Neural cell (in vitro differentiated cells): ENCODE results near the gene CRTAC1. TPM values are rescaled to one million over a fixed set of nuclear protein-coding genes. Genes with fewer than 3 reads are reported as not detected.

Experiments used
- H2AFZ ChIP-seq: fragments of 200-600, 300-800 bp; sonication (generic), shearing (Covaris generic); 2 replicates; pipeline ENCODE4 v1.6.0; 2014; ENCODE audit warnings: low read depth, mild to moderate bottlenecking, antibody characterized with exemption, low read length, moderate library complexity
- H3F3A ChIP-seq: fragments of 200-600 bp; shearing (Covaris generic); 2 replicates; pipeline ENCODE4 v1.6.1; 2016; ENCODE audit warnings: mild to moderate bottlenecking, moderate library complexity, mixed read lengths, antibody characterized with exemption, low read length; ENCODE audit not compliant: insufficient read depth, poor library complexity, severe bottlenecking
- H3K27ac ChIP-seq: fragments of 200-600, 300-800 bp; sonication (generic), shearing (Covaris generic); 2 replicates; pipeline ENCODE4 v1.5.1; 2014; ENCODE audit warnings: mild to moderate bottlenecking, low read length, moderate library complexity
- H3K27me3 ChIP-seq: fragments of 300-800, 200-600 bp; sonication (generic), shearing (Covaris generic); 2 replicates; pipeline ENCODE4 v1.6.0; 2014; ENCODE audit warnings: mild to moderate bottlenecking, low read depth, low read length, moderate library complexity; ENCODE audit not compliant: insufficient read depth
- H3K36me3 ChIP-seq: fragments of 300-800, 200-600 bp; sonication (generic), shearing (Covaris generic); 2 replicates; pipeline ENCODE4 v1.5.1; 2014; ENCODE audit warnings: mild to moderate bottlenecking, antibody characterized with exemption, low read length, moderate library complexity; ENCODE audit not compliant: insufficient read depth
- H3K4me2 ChIP-seq: fragments of 300-800, 200-600 bp; sonication (generic), shearing (Covaris generic); 2 replicates; pipeline ENCODE4 v1.6.0; 2014; ENCODE audit warnings: mild to moderate bottlenecking, low read length
- H3K4me3 ChIP-seq: fragments of 300-800, 200-600 bp; sonication (generic), shearing (Covaris generic); 2 replicates; pipeline ENCODE4 v1.5.1; 2014; ENCODE audit warnings: mild to moderate bottlenecking, low read length, moderate library complexity
- H3K79me2 ChIP-seq: fragments of 200-600 bp; shearing (Covaris generic); replicated peaks from 2 replicates; pipeline ENCODE4 v1.6.0; 2014; ENCODE audit warnings: mild to moderate bottlenecking, low read length, moderate library complexity; ENCODE audit not compliant: insufficient read depth
- H3K9ac ChIP-seq: fragments of 300-800, 200-600 bp; sonication (generic), shearing (Covaris generic); 2 replicates; pipeline ENCODE4 v1.6.1; 2016; ENCODE audit warnings: mild to moderate bottlenecking, low read length, mixed read lengths
- H3K9me2 ChIP-seq: fragments of 200-600 bp; shearing (Covaris generic); 2 replicates; pipeline ENCODE4 v1.6.1; 2016; ENCODE audit warnings: mild to moderate bottlenecking, low read length, mixed read lengths; ENCODE audit not compliant: insufficient read depth
- H3K9me3 ChIP-seq: fragments of 200-600, 300-800 bp; sonication (generic), shearing (Covaris generic); 2 replicates; pipeline ENCODE4 v1.6.1; 2016; ENCODE audit warnings: mild to moderate bottlenecking, mixed run types, low read length, moderate library complexity, mixed read lengths
- H4K20me1 ChIP-seq: fragments of 200-600 bp; shearing (Covaris generic); 2 replicates; pipeline ENCODE4 v1.6.1; 2016; ENCODE audit warnings: mild to moderate bottlenecking, mixed run types; ENCODE audit not compliant: insufficient read depth
- EP300 ChIP-seq: fragments of 450-650 bp; conservative IDR thresholded peaks from 2 replicates; pipeline ENCODE4 v1.6.1; 2014; ENCODE audit warnings: antibody characterized with exemption, mild to moderate bottlenecking, moderate library complexity; ENCODE audit not compliant: poor library complexity, severe bottlenecking
- EZH2 ChIP-seq: fragments of 200-600, 300-800 bp; shearing (Covaris generic), sonication (generic); IDR thresholded peaks from 2 replicates; pipeline ENCODE4 v1.6.1; 2014; ENCODE audit warnings: antibody characterized with exemption, low read length, borderline replicate concordance, mild to moderate bottlenecking; ENCODE audit not compliant: insufficient read depth, poor library complexity, severe bottlenecking
- MXI1 ChIP-seq: fragments of 450-650 bp; conservative IDR thresholded peaks from 2 replicates; pipeline ENCODE4 v1.6.1; 2014; ENCODE audit warnings: antibody characterized with exemption, mild to moderate bottlenecking; ENCODE audit not compliant: poor library complexity, severe bottlenecking
- POLR2AphosphoS5 ChIP-seq: IDR thresholded peaks from 2 replicates; pipeline ENCODE4 v1.6.1; 2012
- RAD21 ChIP-seq: fragments of 450-650 bp; conservative IDR thresholded peaks from 2 replicates; pipeline ENCODE4 v1.6.1; 2014; ENCODE audit warnings: antibody characterized with exemption, mild to moderate bottlenecking, moderate library complexity
- SMC3 ChIP-seq: fragments of 450-650 bp; conservative IDR thresholded peaks from 2 replicates; pipeline ENCODE4 v1.6.1; 2014; ENCODE audit warnings: antibody characterized with exemption, mild to moderate bottlenecking, moderate library complexity; ENCODE audit not compliant: poor library complexity
- TAF1 ChIP-seq: IDR thresholded peaks from 2 replicates; pipeline ENCODE4 v1.6.1; 2012; ENCODE audit warnings: low read depth
- polyA plus RNA-seq: library from polyadenylated mRNA; depleted of rRNA; stranded (reverse); fragments of >200 nt; gene quantifications from 2 replicates; pipeline ENCODE4 v1.2.3, GENCODE V29; 2014
- TF ChIP-seq, protein P1 (sequence below): IDR thresholded peaks from 2 replicates; pipeline ENCODE4 v1.6.1; 2012; ENCODE audit warnings: borderline replicate concordance
- TF ChIP-seq, protein P2 (sequence below): fragments of 450-650 bp; IDR thresholded peaks from 2 replicates; pipeline ENCODE4 v1.5.1; 2014; ENCODE audit warnings: antibody characterized with exemption, mild to moderate bottlenecking, moderate library complexity; ENCODE audit not compliant: poor library complexity, severe bottlenecking

The CRTAC1 gene
- polyA plus RNA-seq, 1 donor from 2014 or later = 1.1 TPM

DNA sequence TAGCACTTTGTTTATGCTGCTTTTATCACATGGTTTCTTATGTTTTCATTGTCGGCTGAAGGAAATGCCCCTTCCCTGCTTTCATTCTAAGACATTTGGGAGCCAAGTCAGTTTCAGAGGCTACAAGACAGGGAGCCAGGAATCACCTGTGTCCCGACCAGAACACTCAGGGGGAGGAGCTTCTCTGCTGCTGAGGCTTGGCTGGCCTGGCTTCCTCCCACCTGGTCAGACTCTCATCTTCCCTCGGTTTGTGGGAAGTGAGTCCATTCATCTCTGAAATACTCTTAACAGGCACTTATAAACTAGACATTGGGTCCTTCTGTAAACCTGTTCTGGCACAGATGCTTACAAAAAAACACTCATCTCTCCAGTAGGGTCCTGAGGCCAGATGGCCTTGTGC is 200.4 kb downstream of the CRTAC1 start:
- Histone ChIP-seq H3K27ac (no peak overlapping the region), H3F3A (no peaks in the 10 kb centered on the region)

DNA sequence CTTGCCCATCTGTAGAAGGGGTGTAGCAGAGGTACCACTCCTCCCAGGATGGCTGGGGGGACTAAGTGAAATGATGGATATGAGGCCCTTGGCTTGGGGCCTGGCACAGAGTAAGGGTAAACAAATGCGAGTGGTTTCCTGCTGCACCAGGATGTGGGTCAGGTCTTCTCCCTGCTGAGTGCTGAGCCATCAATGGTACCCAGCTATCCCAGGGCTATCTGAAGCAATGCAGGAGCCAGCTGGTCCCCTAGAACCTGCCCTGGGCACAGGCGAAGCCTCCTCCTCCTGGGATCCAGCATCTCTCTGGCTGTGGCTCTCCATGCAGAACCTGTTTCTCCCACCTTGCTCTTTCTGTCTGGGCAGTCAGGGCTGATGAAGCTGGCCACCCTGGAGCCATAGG is 201.7 kb downstream of the CRTAC1 start:
- TF ChIP-seq MXI1 (no peak), SMC3 (no peak), POLR2AphosphoS5 (no peak), EZH2 (no peak), RAD21 (no peak), EP300 (no peak)
- TF ChIP-seq, protein P1, sequence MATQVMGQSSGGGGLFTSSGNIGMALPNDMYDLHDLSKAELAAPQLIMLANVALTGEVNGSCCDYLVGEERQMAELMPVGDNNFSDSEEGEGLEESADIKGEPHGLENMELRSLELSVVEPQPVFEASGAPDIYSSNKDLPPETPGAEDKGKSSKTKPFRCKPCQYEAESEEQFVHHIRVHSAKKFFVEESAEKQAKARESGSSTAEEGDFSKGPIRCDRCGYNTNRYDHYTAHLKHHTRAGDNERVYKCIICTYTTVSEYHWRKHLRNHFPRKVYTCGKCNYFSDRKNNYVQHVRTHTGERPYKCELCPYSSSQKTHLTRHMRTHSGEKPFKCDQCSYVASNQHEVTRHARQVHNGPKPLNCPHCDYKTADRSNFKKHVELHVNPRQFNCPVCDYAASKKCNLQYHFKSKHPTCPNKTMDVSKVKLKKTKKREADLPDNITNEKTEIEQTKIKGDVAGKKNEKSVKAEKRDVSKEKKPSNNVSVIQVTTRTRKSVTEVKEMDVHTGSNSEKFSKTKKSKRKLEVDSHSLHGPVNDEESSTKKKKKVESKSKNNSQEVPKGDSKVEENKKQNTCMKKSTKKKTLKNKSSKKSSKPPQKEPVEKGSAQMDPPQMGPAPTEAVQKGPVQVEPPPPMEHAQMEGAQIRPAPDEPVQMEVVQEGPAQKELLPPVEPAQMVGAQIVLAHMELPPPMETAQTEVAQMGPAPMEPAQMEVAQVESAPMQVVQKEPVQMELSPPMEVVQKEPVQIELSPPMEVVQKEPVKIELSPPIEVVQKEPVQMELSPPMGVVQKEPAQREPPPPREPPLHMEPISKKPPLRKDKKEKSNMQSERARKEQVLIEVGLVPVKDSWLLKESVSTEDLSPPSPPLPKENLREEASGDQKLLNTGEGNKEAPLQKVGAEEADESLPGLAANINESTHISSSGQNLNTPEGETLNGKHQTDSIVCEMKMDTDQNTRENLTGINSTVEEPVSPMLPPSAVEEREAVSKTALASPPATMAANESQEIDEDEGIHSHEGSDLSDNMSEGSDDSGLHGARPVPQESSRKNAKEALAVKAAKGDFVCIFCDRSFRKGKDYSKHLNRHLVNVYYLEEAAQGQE = no peak
- TF ChIP-seq, protein P2, sequence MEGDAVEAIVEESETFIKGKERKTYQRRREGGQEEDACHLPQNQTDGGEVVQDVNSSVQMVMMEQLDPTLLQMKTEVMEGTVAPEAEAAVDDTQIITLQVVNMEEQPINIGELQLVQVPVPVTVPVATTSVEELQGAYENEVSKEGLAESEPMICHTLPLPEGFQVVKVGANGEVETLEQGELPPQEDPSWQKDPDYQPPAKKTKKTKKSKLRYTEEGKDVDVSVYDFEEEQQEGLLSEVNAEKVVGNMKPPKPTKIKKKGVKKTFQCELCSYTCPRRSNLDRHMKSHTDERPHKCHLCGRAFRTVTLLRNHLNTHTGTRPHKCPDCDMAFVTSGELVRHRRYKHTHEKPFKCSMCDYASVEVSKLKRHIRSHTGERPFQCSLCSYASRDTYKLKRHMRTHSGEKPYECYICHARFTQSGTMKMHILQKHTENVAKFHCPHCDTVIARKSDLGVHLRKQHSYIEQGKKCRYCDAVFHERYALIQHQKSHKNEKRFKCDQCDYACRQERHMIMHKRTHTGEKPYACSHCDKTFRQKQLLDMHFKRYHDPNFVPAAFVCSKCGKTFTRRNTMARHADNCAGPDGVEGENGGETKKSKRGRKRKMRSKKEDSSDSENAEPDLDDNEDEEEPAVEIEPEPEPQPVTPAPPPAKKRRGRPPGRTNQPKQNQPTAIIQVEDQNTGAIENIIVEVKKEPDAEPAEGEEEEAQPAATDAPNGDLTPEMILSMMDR = no peak
- H3F3A ChIP-seq = no peaks in the 10 kb centered on the region
- no peak overlapping the region for H3K4me3 ChIP-seq
- H2AFZ ChIP-seq = no peak overlapping the region
- no peaks in the 10 kb centered on the region for H3K9me3 ChIP-seq
- H3K27ac ChIP-seq = no peak overlapping the region
- no peaks in the 10 kb centered on the region for H3K27me3 ChIP-seq
- no peaks in the 10 kb centered on the region for H4K20me1 ChIP-seq
- H3K36me3 ChIP-seq = no peaks in the 10 kb centered on the region
- no peaks in the 10 kb centered on the region for H3K9me2 ChIP-seq
- no peaks in the 10 kb centered on the region for H3K79me2 ChIP-seq
- H3K9ac ChIP-seq = no peak overlapping the region
- no peak overlapping the region for H3K4me2 ChIP-seq

More for the DNA sequence above, 200.4 kb downstream of the CRTAC1 start:
- TF ChIP-seq EP300 = no peak
- no peak for TF ChIP-seq RAD21
- TF ChIP-seq MXI1 = no peak
- TF ChIP-seq EZH2 = no peak
- TF ChIP-seq, protein P1 = no peak
- TF ChIP-seq POLR2AphosphoS5 = no peak
- TF ChIP-seq SMC3 = no peak
- TF ChIP-seq TAF1 = no peak
- TF ChIP-seq, protein P2 = no peak
- H3K79me2 ChIP-seq = no peaks in the 10 kb centered on the region
- H3K9me3 ChIP-seq = no peaks in the 10 kb centered on the region
- H3K4me3 ChIP-seq = no peak overlapping the region
- no peaks in the 10 kb centered on the region for H3K27me3 ChIP-seq
- no peak overlapping the region for H2AFZ ChIP-seq
- H3K36me3 ChIP-seq = no peaks in the 10 kb centered on the region
- H3K9ac ChIP-seq = no peak overlapping the region
- no peaks in the 10 kb centered on the region for H4K20me1 ChIP-seq
- H3K4me2 ChIP-seq = no peak overlapping the region
- H3K9me2 ChIP-seq = no peaks in the 10 kb centered on the region
